Activated CD4-positive, CD25-positive, alpha-beta regulatory T cell treated with anti-CD3 and anti-CD28 coated beads, Interleukin-2, amount 50 U/mL, for 72 hours (primary cell): Measurements from ENCODE around the gene UBE2H.
"Not testable (repeated sequence)": the region's sequence is repeated elsewhere in the genome, so short reads cannot be mapped to it uniquely, and the experiment has no call there.

Experiments used
- DNase-seq: peaks from one replicate; pipeline ENCODE4 v3.0.0; 2021

Gene UBE2H

DNA sequence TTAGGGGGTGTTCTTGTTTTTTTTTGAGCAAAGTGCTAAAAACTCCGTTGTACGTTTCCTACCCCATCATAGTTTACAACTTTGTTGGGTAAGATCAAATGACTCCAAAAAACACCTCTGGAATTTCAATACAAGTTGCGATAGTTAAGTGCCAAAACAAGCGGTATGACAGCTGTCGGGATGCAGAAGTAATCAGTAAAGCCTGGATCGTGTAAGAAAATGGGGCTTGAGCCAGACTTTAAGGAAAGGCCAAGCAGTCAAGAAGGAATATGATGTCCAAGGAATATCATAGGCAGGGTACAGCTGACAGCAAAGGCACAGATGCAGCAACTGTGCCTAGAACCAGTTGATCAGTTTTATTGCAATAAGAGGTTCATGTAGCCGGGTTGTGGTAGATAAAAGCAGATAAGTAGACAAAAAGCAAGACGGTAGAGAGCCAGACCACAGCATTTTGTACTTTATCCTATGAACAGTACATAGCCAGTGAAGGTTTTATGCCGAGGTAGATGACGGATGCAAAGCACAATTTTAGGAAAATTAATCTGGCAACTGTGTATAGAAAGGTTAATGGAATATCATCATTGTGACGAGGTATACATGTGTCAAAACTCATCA is 45.5 kb downstream of the UBE2H start:
- DNase-seq: no peak

DNA sequence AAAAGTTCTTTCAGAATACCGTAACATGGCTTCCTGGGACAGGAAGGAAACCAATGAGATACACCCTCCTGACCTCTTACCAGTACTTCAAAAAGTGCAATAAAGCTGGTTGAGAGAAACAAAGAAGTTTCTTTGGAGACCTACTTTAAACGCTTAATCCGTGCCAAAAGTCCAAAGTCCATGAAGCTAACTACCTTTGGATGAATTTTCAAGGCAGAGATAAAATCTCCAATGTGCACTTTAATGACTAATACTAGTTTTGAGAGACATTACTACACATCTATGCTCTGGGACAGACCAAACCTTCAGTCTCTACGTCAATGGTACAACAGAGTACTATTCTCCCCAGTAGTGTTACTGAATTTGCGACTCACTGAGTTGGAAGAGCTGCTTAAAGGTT is 46.1 kb downstream of the UBE2H start:
- DNase-seq: no peak

GRCh38 chr7:129903935-129904334 is 48.8 kb downstream of the UBE2H start:
- DNase-seq: no peak

DNA sequence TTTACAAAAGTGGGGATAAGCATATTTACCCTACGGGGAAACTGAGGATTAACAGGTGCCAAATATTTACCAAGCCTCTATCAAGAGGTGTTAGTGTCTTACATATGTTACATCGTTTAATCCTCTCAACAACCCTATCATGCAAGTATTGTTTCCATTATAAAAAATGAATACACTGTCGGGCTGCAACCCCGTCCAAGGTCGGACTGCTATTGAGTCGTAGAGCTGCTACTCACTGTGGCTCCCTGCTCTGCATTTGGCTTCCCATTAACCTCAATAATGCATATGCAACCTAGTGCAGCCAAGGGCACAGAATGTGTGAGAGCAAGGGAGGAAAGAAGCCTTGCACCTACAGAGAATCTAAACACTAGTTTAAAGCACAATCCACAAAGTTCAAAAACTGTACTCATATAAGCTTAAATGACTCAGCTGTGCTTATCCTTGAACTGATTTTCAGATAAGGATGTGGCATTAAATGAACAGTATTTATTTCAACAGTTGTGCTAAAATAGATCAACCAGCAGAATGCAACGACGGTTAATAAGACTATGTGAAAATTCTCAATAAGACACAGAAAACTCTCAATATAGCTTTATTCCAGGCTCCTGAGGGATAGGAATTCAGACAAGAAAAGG is 49.9 kb downstream of the UBE2H start:
- no peak for DNase-seq

GRCh38 chr7:129898502-129899160 is 54.1 kb downstream of the UBE2H start:
- no peak for DNase-seq

DNA sequence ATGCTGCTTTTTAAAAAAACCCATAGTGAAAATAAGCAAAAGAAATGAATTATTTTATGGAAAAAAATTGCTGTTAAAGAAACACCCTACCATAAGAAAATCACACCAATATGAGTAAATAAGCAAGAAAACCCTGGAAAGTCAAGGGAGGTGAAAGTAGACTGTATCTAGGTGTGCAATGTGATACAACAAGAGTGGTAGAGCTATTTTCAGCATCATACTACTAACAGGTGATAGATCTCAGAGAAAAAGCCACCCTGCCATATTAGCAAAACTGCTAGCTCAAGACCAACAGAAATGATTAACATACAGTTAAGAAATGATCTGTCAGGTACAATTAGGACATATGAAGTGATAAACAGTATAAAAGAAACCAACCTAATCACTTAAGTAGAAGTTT is 54.8 kb downstream of the UBE2H start:
- no peak for DNase-seq

DNA sequence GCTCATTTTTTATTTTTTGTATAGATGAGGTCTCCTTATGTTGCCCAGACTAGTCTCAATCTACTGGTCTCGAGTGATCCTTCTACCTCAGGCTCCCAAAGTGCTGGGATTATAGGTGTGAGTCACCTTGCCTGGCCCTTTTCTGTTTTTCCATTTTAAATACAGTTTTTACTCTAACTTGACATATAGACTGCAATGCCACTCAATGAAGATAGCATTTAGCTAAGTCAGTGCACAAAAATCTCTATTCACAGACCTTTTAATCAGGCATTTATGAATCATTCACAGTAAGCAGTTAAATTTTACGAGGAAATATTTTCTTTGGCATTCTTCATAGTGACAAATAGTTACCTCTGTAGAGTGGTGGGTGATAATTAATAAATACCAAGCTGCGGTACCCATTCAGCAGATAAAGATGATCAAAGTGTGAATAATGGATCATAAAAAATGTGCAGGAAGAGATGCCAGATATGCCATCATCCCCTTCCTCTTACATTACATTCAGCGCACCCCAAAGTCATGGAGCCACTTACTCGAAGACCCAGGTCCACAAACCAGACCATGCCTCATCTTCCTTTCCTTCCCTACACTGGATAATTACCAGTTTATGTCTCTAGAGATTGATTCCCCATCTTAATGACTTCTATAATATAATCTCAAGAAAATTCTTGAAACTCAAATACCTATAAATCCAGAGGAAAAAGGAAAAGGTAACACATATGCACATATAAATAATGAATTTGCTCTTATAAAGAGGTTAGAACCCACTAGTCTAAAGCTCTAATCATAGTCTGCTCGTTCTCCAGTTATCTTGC is 56.0 kb downstream of the UBE2H start:
- DNase-seq: no peak

GRCh38 chr7:129894184-129894583 is 58.6 kb downstream of the UBE2H start:
- not testable (repeated sequence) for DNase-seq

DNA sequence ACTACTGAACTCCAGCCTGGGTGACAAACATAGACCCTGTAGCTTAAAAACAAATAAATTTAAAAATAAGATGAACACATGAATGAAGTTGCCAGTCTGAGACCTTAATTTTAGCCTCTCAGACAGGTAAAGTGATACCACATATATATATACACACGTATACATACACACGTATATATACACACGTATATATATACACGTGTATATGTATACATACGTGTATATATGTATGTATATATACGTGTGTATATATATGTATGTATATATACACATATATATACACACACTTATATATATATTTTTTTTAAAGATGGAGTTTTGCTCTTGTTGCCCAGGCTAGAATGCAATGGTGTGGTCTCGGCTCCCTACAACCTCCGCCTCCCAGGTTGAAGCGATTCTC is 62.7 kb downstream of the UBE2H start:
- DNase-seq: no peak

GRCh38 chr7:129889133-129889844 is 63.5 kb downstream of the UBE2H start:
- no peak for DNase-seq

GRCh38 chr7:129887865-129888264 is 64.9 kb downstream of the UBE2H start:
- DNase-seq: no peak

DNA sequence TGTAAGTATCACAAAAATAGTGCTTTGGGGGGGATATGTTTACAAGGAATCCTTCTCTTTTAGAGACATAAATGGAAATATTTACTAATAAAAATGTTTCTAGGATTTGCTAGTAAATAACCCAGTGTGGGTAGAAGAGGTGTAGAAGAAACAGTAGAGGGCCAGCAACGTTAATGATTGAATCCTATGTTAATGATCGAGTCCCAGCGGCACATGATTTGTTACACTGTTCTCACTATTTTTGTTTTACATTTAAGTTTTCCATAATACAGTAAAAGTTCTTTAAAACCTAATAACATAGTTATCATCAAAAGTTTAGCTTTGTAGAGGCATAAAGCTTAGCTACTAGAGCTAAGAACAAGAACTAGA is 66.0 kb downstream of the UBE2H start:
- no peak for DNase-seq

DNA sequence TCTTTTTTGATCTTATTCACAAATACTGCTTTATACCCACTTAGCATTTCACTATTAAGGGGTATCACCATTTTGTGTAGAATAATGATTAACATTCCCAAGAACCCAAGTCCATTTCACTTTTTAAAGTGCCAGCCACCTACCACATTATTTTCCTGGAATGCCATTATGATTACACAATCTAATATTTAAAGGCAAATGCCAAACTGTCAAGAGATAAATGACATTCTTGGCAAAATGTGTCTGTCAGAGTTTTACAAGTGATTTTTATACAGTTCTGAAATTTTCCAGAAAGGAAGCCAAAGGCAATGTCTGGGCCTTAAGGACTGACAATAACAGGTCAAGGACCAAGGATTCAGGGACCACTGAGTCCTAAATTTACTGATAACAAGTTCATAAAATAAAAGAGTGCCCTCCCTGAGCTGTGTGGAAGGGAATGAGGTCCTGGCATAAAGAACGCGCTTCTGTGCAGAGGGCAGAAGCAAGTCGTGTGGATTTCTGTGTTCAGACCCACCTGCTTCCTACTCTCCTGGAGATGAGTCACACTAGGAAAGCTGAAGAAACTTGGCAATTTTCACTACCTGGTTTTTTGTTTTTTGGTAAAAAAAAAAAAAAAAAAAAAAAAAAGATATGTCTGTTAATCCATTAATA is 66.5 kb downstream of the UBE2H start:
- DNase-seq: no peak

- no peak for DNase-seq
Measured at GRCh38 chr7:129884495-129884894, 68.3 kb downstream of the UBE2H start.

DNA sequence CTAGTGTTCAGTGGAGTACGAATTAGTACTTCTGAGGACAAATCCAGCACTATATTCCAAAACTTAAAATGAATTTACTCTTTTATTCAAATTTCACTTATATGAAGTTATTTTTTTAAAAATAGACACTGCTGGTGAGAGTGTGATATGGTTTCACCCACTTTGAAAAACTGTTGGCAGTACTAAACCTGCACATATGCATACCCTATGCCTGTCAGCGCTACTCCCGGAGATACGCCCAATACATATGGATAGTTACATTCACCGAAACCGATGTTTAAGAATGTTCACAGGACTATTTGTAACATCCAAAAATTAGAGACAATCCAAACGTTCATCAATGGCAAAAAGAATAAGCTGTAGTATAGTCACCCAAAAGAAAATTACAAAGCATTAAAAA is 69.6 kb downstream of the UBE2H start:
- no peak for DNase-seq

DNA sequence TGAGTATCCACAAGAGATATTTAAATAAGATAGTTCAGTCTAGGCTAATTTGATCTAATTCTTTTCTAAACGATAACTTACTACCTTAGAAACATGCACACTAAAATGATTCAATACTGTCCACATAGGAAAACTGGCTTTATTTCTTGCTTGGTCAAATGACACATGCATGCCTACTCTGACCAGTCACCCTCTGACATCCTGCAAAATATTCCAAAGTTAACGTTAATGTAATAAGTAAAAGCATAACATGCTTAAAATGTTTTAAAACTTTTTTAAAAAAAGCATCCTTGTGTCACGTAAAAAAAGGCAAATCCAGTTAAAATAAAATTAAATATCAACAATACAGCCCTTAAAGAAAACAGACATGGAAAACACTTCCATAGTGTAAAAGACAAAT is 70.2 kb downstream of the UBE2H start:
- no peak for DNase-seq

- DNase-seq: no peak
Measured at GRCh38 chr7:129877146-129877792, 75.5 kb downstream of the UBE2H start.

DNA sequence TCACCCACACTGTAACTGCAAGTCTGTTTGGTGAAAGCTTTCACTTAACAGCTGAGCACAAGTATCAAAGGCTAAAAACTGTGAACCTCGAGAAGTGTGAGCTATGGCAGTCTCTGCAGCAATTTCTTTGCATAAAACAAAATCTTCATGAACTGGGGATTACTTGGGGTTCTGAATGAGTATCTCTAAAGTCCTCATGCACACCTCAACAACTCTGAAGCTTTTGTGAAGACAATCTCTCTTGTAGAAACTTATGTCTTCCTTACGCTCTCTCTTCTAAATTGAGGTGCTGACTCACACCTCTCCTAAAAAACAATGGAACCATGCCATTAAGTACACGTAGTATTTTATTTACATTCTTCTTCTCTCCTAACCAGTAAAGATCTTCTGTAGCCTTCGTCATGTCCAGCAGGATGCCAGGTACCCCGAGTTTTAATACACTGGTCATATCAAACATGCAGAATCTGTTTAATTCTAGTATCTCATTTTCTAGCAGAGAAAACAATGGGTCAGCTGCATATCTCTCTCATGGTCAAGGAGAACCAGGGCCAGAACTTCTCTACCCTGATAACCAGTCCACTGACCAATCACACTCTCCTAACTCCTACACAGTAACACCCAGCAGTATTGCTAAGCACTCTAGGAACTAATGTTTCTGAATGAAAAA is 76.9 kb downstream of the UBE2H start:
- no peak for DNase-seq

GRCh38 chr7:129875160-129875559 is 77.6 kb downstream of the UBE2H start:
- no peak for DNase-seq

- no peak for DNase-seq
Measured at GRCh38 chr7:129874722-129875121, 78.0 kb downstream of the UBE2H start.

- no peak for DNase-seq
Measured at GRCh38 chr7:129872054-129872453, 80.7 kb downstream of the UBE2H start.
